ENCODE data around the gene NTM. TPM values are rescaled to one million over a fixed set of nuclear protein-coding genes. Genes with fewer than 3 reads are reported as not detected.
A peak's percentile ranks its signal among the peaks of the same experiment; 100 is the strongest.

Gene NTM
- total RNA-seq, 1 experiment from 2014 or later: 16.4 TPM

DNA sequence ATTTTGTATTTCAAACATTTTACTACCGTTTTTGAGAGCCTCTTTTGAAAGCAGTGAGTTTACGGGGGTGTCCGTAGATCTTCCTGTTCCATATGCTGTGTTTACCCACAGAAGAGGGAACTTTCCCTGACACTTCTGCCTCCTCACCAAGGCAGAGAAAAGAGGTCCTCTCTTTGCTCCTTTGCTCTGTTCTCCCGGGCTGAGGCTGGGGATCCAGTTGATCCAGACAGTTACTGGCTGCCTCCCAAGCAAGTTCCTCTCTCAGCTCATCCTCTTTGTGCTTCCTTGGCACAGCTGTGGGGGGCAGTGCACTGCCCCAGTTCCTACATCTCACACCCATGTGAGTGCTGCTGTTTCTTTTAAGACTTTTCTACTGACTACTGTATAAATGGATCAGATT lies 813.7 kb downstream of the NTM start:
- H3K4me3 Mint-ChIP-seq: no peak overlapping the region
- H3K27ac Mint-ChIP-seq: no peak overlapping the region
- H3K4me1 Mint-ChIP-seq: no peaks in the 10 kb centered on the region
- peak; percentile 32; the same call in 1 of the 2 replicates for ATAC-seq
- no peaks in the 10 kb centered on the region for H3K27me3 Mint-ChIP-seq (ENCODE audit: low read depth)
- no peaks in the 10 kb centered on the region for H3K9me3 Mint-ChIP-seq
- TF ChIP-seq, protein P1, sequence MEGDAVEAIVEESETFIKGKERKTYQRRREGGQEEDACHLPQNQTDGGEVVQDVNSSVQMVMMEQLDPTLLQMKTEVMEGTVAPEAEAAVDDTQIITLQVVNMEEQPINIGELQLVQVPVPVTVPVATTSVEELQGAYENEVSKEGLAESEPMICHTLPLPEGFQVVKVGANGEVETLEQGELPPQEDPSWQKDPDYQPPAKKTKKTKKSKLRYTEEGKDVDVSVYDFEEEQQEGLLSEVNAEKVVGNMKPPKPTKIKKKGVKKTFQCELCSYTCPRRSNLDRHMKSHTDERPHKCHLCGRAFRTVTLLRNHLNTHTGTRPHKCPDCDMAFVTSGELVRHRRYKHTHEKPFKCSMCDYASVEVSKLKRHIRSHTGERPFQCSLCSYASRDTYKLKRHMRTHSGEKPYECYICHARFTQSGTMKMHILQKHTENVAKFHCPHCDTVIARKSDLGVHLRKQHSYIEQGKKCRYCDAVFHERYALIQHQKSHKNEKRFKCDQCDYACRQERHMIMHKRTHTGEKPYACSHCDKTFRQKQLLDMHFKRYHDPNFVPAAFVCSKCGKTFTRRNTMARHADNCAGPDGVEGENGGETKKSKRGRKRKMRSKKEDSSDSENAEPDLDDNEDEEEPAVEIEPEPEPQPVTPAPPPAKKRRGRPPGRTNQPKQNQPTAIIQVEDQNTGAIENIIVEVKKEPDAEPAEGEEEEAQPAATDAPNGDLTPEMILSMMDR (IDR thresholded peaks at IDR 0.05): no peak
- no peak for TF ChIP-seq RELA (CRISPR knock-in tag; IDR thresholded peaks at IDR 0.05; ENCODE audit: borderline replicate concordance)
- TF ChIP-seq FOXJ3 (CRISPR knock-in tag; IDR thresholded peaks at IDR 0.05; ENCODE audit: borderline replicate concordance): no peak
- TF ChIP-seq, protein P2, sequence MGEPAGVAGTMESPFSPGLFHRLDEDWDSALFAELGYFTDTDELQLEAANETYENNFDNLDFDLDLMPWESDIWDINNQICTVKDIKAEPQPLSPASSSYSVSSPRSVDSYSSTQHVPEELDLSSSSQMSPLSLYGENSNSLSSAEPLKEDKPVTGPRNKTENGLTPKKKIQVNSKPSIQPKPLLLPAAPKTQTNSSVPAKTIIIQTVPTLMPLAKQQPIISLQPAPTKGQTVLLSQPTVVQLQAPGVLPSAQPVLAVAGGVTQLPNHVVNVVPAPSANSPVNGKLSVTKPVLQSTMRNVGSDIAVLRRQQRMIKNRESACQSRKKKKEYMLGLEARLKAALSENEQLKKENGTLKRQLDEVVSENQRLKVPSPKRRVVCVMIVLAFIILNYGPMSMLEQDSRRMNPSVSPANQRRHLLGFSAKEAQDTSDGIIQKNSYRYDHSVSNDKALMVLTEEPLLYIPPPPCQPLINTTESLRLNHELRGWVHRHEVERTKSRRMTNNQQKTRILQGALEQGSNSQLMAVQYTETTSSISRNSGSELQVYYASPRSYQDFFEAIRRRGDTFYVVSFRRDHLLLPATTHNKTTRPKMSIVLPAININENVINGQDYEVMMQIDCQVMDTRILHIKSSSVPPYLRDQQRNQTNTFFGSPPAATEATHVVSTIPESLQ (CRISPR knock-in tag; IDR thresholded peaks at IDR 0.05): no peak
- no peak for TF ChIP-seq ETV6 (CRISPR knock-in tag; IDR thresholded peaks at IDR 0.05)
- no peak for TF ChIP-seq NR1H2 (CRISPR knock-in tag; IDR thresholded peaks at IDR 0.05)
- TF ChIP-seq, protein P3, sequence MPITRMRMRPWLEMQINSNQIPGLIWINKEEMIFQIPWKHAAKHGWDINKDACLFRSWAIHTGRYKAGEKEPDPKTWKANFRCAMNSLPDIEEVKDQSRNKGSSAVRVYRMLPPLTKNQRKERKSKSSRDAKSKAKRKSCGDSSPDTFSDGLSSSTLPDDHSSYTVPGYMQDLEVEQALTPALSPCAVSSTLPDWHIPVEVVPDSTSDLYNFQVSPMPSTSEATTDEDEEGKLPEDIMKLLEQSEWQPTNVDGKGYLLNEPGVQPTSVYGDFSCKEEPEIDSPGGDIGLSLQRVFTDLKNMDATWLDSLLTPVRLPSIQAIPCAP (CRISPR knock-in tag; IDR thresholded peaks at IDR 0.05): no peak
- no peak for TF ChIP-seq FOXK1 (CRISPR knock-in tag; IDR thresholded peaks at IDR 0.05)
- TF ChIP-seq NFYB (CRISPR knock-in tag; conservative IDR thresholded peaks at IDR 0.05; ENCODE audit: low read depth): no peak
- no peak for TF ChIP-seq OVOL2 (CRISPR knock-in tag; IDR thresholded peaks at IDR 0.05; ENCODE audit: borderline replicate concordance)
- TF ChIP-seq CBFB (CRISPR knock-in tag; IDR thresholded peaks at IDR 0.05; ENCODE audit: low read depth): no peak
- TF ChIP-seq CDX4 (CRISPR knock-in tag; IDR thresholded peaks at IDR 0.05; ENCODE audit: borderline replicate concordance): no peak
- no peak for TF ChIP-seq ZNF671 (CRISPR knock-in tag; IDR thresholded peaks at IDR 0.05)
- no peak for TF ChIP-seq ZBTB21 (CRISPR knock-in tag; IDR thresholded peaks at IDR 0.05; ENCODE audit: borderline replicate concordance)
- TF ChIP-seq ATF1 (CRISPR knock-in tag; IDR thresholded peaks at IDR 0.05): no peak
- no peaks in the 10 kb centered on the region for H3K36me3 Mint-ChIP-seq
- POLR2A ChIA-PET: no interaction called here
- CTCF ChIA-PET: interaction anchor here (0.5 to 1.6 kb wide), 5 partner anchors 26 to 739 kb away, joined by 3 to 6 read pairs (median 3); no protein-coding TSS in a partner anchor
- DNase-seq (ENCODE audit: low spot score): no peak

DNA sequence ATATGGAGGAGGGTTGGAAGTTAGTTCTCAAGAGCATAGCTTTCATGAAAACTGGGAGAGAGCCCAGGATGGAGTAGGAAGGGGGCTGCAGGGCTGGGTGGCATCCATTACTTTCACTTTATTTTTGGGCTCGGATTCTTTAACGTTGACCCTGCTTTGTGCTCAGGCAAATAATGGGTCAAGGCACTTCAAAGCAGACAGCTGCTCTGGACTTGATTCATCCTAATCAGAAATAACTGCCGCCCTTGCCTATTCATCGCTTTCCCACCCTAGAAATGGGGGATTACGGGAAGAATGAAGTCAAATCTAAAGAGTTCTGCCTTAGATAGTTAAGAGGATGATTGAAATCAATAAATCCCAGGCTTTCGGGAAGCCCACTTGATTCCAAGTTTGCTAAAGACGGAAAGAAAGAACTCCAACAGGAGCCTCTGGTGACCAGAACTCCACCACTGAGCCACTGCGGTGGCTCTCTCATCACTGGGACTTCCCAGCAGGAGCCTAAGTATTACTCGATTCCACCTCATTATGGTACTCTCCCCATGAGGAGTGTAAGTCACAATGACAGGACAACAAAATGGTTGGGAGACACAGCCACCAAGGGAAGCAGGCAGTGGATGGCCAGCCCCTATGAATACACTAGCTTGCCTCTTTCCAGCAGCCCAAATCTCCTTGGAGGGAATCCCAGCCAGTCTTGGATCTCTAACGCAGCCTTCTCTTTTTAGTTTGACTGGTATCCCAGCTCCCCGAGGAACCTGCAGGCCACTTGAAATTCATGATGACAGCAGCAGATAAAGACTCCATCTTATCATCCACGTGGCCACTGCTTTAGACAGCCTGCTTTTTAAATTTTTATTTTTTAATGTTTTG lies 815.5 kb downstream of the NTM start:
- DNase-seq (ENCODE audit: low spot score) (no peak), ATAC-seq (no peak)
- Mint-ChIP-seq H3K4me1 (no peaks in the 10 kb centered on the region), H3K27me3 (ENCODE audit: low read depth) (no peaks in the 10 kb centered on the region), H3K9me3 (no peaks in the 10 kb centered on the region), H3K27ac (no peak overlapping the region), H3K4me3 (no peak overlapping the region), H3K36me3 (no peaks in the 10 kb centered on the region)
- POLR2A ChIA-PET: no interaction called here
- CTCF ChIA-PET: interaction anchor here (0.5 to 2.5 kb wide), 10 partner anchors 8 to 318 kb away, joined by 3 to 13 read pairs (median 4); no protein-coding TSS in a partner anchor
- TF ChIP-seq GABPB1 (CRISPR knock-in tag; IDR thresholded peaks at IDR 0.05) (no peak), CDX4 (CRISPR knock-in tag; IDR thresholded peaks at IDR 0.05; ENCODE audit: borderline replicate concordance) (no peak), ESRRA (CRISPR knock-in tag; IDR thresholded peaks at IDR 0.05; ENCODE audit: borderline replicate concordance) (no peak), ZNF671 (CRISPR knock-in tag; IDR thresholded peaks at IDR 0.05) (no peak), RORB (CRISPR knock-in tag; IDR thresholded peaks at IDR 0.05) (no peak), ZBTB21 (CRISPR knock-in tag; IDR thresholded peaks at IDR 0.05; ENCODE audit: borderline replicate concordance) (no peak), JAZF1 (CRISPR knock-in tag; IDR thresholded peaks at IDR 0.05) (no peak), SMAD3 (CRISPR knock-in tag; IDR thresholded peaks at IDR 0.05; ENCODE audit: borderline replicate concordance) (no peak), MXD4 (CRISPR knock-in tag; IDR thresholded peaks at IDR 0.05; ENCODE audit: borderline replicate concordance) (no peak)
